Bronchial epithelial cell (primary cell): ENCODE measurements around the gene ORMDL2. TPM values are rescaled to one million over a fixed set of nuclear protein-coding genes. Genes with fewer than 3 reads are reported as not detected.

Experiments
- DNase-seq: peaks from one replicate; pipeline ENCODE4 v3.0.0-alpha.2; 2010; ENCODE audit warnings: low read depth
- FAIRE-seq: peaks from 2 replicates; lab custom pipeline; 2011; peaks lifted over from hg19 to GRCh38; lab: Jason Lieb, UNC
- H3K27me3 ChIP-seq: 2 replicates; pipeline ENCODE4 v1.5.1; 2011; ENCODE audit warnings: low read length; ENCODE audit not compliant: control insufficient read depth, insufficient read depth
- H3K36me3 ChIP-seq: 2 replicates; pipeline ENCODE4 v1.5.1; 2011; ENCODE audit warnings: low read length; ENCODE audit not compliant: control insufficient read depth, insufficient read depth
- H3K4me3 ChIP-seq: 2 replicates; pipeline ENCODE4 v1.5.1; 2011; ENCODE audit warnings: mild to moderate bottlenecking, low read depth, low read length, control low read depth
- CTCF ChIP-seq: IDR thresholded peaks from 2 replicates; pipeline ENCODE4 v1.5.1; 2011; ENCODE audit warnings: mild to moderate bottlenecking, moderate library complexity, low read length, control low read depth, inconsistent platforms; ENCODE audit not compliant: insufficient read depth, severe bottlenecking
- total RNA-seq: library from RNA; depleted of rRNA; stranded (reverse); fragments of >200 nt; gene quantifications from 2 replicates; pipeline ENCODE4 v1.2.1, GENCODE V29; 2014

The ORMDL2 gene
- 46.1 and 52.0 TPM in 2 replicates for total RNA-seq

GRCh38 chr12:55817345-55818139, at the start of gene ORMDL2, which contains the start of gene SARNP:
TSS of gene ORMDL2 (plus strand) at chr12:55818041. CDS start at chr12:55819000, 959 bp downstream.
TSS of gene SARNP (minus strand) at chr12:55817724. CDS start at chr12:55817701, 23 bp downstream.
- Histone ChIP-seq H3K4me3 (peak within 1 kb of the TSS; percentile 92), H3K36me3 (peaks cover 21% of the 10 kb centered on the region), H3K27me3 (no peaks in the 10 kb centered on the region)
- FAIRE-seq (peak; percentile 66), DNase-seq (peak; percentile 100)
- TF ChIP-seq CTCF: no peak

GRCh38 chr12:55771736-55772135, 46.1 kb upstream of the ORMDL2 start:
- no peak overlapping the region for H3K4me3 ChIP-seq
- no peak for TF ChIP-seq CTCF
- no peak for DNase-seq
- H3K36me3 ChIP-seq: peaks cover 2% of the 10 kb centered on the region
- FAIRE-seq: no peak
- no peaks in the 10 kb centered on the region for H3K27me3 ChIP-seq

GRCh38 chr12:55777856-55778255, 40.0 kb upstream of the ORMDL2 start:
- peaks cover 2% of the 10 kb centered on the region for H3K36me3 ChIP-seq
- no peak for TF ChIP-seq CTCF
- DNase-seq: no peak
- no peak overlapping the region for H3K4me3 ChIP-seq
- no peak for FAIRE-seq
- H3K27me3 ChIP-seq: no peaks in the 10 kb centered on the region

GRCh38 chr12:55780685-55781084, 37.2 kb upstream of the ORMDL2 start:
- no peak overlapping the region for H3K4me3 ChIP-seq
- H3K36me3 ChIP-seq: peaks cover 8% of the 10 kb centered on the region
- FAIRE-seq (no peak), DNase-seq (no peak)
- TF ChIP-seq CTCF: no peak
- H3K27me3 ChIP-seq: no peaks in the 10 kb centered on the region

GRCh38 chr12:55788546-55788945, 29.3 kb upstream of the ORMDL2 start:
- no peak for FAIRE-seq
- Histone ChIP-seq H3K36me3 (peaks cover 9% of the 10 kb centered on the region), H3K27me3 (no peaks in the 10 kb centered on the region), H3K4me3 (no peak overlapping the region)
- no peak for DNase-seq
- no peak for TF ChIP-seq CTCF

GRCh38 chr12:55789171-55789570, 28.7 kb upstream of the ORMDL2 start:
- no peak for DNase-seq
- Histone ChIP-seq H3K27me3 (no peaks in the 10 kb centered on the region), H3K36me3 (peaks cover 8% of the 10 kb centered on the region), H3K4me3 (no peak overlapping the region)
- FAIRE-seq: no peak
- no peak for TF ChIP-seq CTCF
